ENCODE measurements around the gene GATAD2B.

Gene GATAD2B

DNA sequence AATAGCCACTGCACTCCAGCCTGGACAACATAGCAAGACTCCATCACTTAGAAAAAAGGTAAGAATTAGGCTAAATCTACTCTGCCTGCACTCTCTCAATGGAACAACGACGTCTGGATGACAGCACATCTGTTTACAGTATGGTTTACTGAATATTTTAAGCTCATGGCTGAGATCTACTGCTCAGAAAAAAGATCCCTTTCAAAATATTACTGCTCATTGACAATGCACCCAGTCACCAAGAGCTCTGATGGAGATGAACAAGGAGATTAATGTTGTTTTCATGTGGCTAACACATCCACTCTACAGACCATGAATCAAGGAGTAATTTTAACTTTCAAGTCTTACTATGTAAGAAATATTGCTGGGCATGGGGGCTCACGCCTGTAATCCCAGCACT, 89.6 kb downstream of the GATAD2B start:
- FAIRE-seq (no peak), DNase-seq (ENCODE audit: insufficient read length, low spot score) (no peak)
- no peak for TF ChIP-seq POLR2A (IDR thresholded peaks at IDR 0.05; ENCODE audit: low read depth, low read length)

GRCh38 chr1:153832293-153832692, 90.5 kb downstream of the GATAD2B start:
- DNase-seq (ENCODE audit: insufficient read length, low spot score) (no peak), FAIRE-seq (no peak)
- no peak for TF ChIP-seq POLR2A (IDR thresholded peaks at IDR 0.05; ENCODE audit: low read depth, low read length)

- no peak for FAIRE-seq
- no peak for DNase-seq (ENCODE audit: insufficient read length, low spot score)
- no peak for TF ChIP-seq POLR2A (IDR thresholded peaks at IDR 0.05; ENCODE audit: low read depth, low read length)
These were observed 91.7 kb downstream of the GATAD2B start for GRCh38 chr1:153831026-153831425.

DNA sequence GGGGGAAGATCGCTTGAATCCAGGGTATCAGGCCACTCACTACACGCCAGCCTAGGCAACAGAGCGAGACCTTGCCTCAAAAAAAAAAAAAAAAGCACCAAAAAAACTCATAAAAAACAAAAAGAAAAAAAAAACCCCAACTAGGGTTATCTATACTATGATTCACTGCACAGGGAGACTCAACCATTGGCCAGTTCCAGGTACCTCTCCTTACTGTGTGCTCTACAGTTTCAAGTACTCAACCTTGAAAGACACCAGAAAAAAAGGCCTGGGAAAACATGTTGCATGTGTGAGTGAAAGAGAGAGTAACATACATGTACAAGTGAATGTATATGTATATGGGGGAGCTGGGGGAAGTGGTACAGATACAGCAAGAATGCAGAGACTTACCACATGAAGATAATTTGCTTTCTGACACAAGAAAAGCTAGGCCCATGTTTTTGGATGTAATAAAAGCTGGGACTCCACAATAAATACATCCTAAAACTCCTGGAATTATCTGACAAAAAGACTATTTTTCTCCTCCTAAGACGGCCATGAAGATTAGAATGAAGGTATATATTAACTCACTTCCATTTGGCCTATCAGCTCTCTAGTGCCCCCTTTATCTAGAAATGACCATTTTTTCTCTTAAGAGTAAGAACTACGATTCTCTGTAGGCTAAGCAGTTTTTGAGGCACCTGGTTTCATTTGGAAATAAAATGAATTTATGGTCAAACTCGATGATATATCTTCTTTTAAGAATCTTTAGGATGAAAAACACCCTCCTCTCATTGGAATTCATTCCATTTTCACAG, 95.4 kb downstream of the GATAD2B start:
- no peak for FAIRE-seq
- DNase-seq (ENCODE audit: insufficient read length, low spot score): no peak
- TF ChIP-seq POLR2A (IDR thresholded peaks at IDR 0.05; ENCODE audit: low read depth, low read length): no peak

DNA sequence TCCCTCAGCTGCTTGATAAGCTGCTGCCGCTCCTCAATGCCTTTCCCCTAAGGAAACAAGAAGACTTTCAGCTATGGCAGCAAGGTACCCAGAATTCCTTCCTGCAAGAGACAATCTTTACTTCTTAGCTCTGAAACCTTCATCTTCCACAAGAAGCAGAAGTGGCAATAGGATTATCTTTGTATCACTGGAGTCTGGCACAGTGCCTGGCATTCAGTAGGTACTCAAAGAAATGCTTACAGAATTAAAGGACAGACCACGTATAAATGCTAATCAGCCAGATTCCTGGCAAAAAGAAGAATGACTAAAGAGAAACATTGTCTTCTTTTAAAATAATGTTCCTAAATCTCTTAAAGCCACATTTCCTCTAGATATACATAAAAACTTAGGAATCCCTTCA, 103.9 kb downstream of the GATAD2B start:
- no peak for TF ChIP-seq POLR2A (IDR thresholded peaks at IDR 0.05; ENCODE audit: low read depth, low read length)
- FAIRE-seq: no peak
- no peak for DNase-seq (ENCODE audit: insufficient read length, low spot score)

- FAIRE-seq (no peak), DNase-seq (ENCODE audit: insufficient read length, low spot score) (no peak)
- no peak for TF ChIP-seq POLR2A (IDR thresholded peaks at IDR 0.05; ENCODE audit: low read depth, low read length)
These were observed 106.4 kb downstream of the GATAD2B start for GRCh38 chr1:153816283-153816889.

GRCh38 chr1:153805886-153806719, 116.7 kb downstream of the GATAD2B start:
- no peak for FAIRE-seq
- DNase-seq (ENCODE audit: insufficient read length, low spot score): no peak
- no peak for TF ChIP-seq POLR2A (IDR thresholded peaks at IDR 0.05; ENCODE audit: low read depth, low read length)

- peak; percentile 81 for DNase-seq (ENCODE audit: insufficient read length, low spot score)
- peak; percentile 83 for FAIRE-seq
These were observed 117.6 kb downstream of the GATAD2B start for GRCh38 chr1:153805042-153805745.

DNA sequence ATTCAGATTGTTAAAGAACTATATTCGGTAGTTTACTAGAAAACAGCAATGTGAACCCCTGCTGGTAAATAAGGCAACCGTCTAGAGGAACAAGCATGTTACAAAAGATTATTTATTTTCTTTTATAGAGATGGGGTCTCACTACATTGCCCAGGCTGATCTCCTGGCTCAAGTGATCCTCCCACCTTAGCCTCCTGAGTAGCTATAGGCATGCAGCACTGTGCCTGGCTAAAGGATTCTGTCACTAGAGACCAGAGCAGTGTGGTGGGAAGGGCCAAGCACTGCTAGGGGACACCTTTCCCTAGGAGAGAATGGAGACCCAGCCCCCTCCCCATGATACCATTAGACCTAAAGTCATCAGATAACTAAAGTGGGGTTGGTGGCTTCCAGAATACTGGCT, 118.7 kb downstream of the GATAD2B start:
- TF ChIP-seq POLR2A (IDR thresholded peaks at IDR 0.05; ENCODE audit: low read depth, low read length): no peak
- DNase-seq (ENCODE audit: insufficient read length, low spot score) (no peak), FAIRE-seq (no peak)

More at GRCh38 chr1:153805042-153805745, 117.6 kb downstream of the GATAD2B start:
- TF ChIP-seq POLR2A (IDR thresholded peaks at IDR 0.05; ENCODE audit: low read depth, low read length): no peak

- no peak for DNase-seq (ENCODE audit: insufficient read length, low spot score)
- FAIRE-seq: no peak
- no peak for TF ChIP-seq POLR2A (IDR thresholded peaks at IDR 0.05; ENCODE audit: low read depth, low read length)
These were observed 119.2 kb downstream of the GATAD2B start for GRCh38 chr1:153803470-153804056.

GRCh38 chr1:153801786-153802697, 120.7 kb downstream of the GATAD2B start:
- DNase-seq (ENCODE audit: insufficient read length, low spot score) (no peak), FAIRE-seq (no peak)
- no peak for TF ChIP-seq POLR2A (IDR thresholded peaks at IDR 0.05; ENCODE audit: low read depth, low read length)

DNA sequence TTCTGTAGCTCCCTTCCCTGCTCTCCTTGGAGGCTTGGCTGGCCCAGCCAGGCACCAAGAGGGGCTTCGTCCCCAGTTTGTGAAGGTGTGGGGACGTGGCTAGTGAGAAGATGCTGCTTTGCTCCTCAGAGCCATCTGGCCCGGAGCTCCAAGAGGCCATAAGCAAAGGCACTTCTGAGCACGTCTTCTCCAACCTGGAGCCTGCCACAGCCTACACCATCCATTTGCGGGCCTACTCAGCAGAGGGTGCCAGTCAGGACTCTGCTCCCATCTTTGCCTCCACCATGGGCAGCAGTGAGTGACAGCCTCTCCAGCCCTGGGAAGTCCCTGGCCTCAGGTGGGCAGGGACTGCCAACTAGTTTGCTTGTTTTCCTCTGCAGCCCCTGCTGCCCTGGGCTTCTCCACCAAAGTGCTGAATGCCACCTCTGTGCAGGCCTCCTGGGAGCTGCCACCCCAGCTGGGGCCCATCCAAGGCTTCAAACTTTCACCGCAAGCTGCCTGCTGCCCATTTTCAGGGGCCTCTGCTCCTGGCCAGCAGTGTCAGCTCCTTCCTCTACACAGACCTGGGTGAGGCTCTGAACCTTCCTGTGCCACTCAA, 121.6 kb downstream of the GATAD2B start:
- FAIRE-seq (no peak), DNase-seq (ENCODE audit: insufficient read length, low spot score) (no peak)
- TF ChIP-seq POLR2A (IDR thresholded peaks at IDR 0.05; ENCODE audit: low read depth, low read length): no peak
